ENCODE measurements around the gene EIF3I. TPM values are rescaled to one million over a fixed set of nuclear protein-coding genes. Genes with fewer than 3 reads are reported as not detected.

Gene EIF3I
- total and polyA plus RNA-seq, 10 of the 15 experiments (the other 5 are each of a cell fraction or from before 2014, with no cell fraction given) = 208 to 606 (median 352) TPM

DNA sequence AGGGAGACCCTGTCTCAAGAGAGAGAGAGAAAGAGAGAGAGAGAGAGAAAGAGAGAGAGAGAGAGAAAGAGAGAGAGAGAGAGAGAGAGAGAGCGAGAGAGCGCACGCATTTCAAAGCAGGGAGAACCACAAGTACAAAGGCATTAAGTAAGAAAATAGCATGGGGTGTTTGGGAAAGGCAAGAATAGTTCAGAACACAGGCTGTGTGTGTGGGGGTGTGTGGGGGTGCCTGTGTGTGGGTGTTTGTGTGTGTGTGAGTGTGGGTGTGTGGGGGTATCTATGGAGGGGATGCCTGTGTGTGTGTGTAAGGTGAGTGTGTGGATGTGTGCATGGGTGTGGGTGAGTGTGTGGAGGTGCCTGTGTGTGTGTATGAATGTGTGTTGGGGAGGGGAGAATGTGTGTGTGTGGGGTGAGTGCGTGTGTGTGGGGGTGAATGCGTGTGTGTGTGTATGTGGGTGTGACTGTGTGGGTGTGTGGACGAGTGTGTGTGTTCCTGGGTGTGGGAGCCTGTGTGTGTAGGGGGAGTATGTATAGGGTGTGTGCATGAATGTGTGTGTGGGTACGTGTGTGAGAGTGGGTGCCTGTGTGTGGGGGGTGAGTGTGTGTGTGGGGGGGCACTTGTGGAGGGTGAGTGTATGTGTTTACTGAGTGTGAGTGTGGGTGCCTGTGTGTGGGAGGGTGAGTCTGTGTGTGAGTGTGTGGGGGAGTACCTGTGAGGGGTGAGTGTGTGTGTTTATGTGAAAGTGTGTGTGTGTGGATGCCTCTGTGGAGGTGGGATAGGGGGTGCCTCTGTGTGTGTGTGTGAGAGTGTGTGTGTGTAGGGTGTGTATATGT lies 50.6 kb downstream of the EIF3I start (continued):
- 0 out of 3 replicates have a peak, but pooled peaks of 1 of the 2 experiments have one; percentile 7 for TF ChIP-seq EGR1 (IDR thresholded peaks at IDR 0.05; ENCODE audit: borderline replicate concordance in 1 of 2, low read depth in 2 of 2, low read length in 2 of 2)

DNA sequence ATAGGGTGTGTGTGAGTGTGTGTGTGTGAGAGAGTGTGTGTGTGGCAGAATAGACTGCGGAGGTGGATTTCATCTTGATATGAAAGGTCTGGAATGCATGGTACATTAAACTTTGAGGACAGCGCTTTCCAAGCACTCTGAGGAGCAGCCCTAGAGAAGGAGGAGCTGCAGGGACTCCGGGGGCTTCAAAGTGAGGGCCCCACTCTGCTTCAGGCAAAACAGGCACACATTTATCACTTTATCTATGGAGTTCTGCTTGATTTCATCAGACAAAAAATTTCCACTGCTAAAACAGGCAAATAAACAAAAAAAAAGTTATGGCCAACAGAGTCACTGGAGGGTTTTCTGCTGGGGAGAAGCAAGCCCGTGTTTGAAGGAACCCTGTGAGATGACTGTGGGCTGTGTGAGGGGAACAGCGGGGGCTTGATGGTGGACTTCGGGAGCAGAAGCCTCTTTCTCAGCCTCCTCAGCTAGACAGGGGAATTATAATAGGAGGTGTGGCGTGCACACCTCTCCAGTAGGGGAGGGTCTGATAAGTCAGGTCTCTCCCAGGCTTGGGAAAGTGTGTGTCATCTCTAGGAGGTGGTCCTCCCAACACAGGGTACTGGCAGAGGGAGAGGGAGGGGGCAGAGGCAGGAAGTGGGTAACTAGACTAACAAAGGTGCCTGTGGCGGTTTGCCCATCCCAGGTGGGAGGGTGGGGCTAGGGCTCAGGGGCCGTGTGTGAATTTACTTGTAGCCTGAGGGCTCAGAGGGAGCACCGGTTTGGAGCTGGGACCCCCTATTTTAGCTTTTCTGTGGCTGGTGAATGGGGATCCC lies 51.4 kb downstream of the EIF3I start:
- Histone ChIP-seq H3K4me1 (ENCODE audit: control insufficient read depth, insufficient read depth, low read length) (peaks cover 7% of the 10 kb centered on the region), H4K20me1 (ENCODE audit: control insufficient read depth, insufficient read depth) (no peaks in the 10 kb centered on the region), H3K9ac (ENCODE audit: control insufficient read depth, insufficient read depth, low read length) (no peak overlapping the region), H3K4me2 (ENCODE audit: control insufficient read depth, insufficient read depth) (no peak overlapping the region), H3K36me3 (ENCODE audit: control insufficient read depth in 2 of 2, insufficient read depth in 2 of 2, low read length in 1 of 2) (peaks cover 0 to 11% of the 10 kb centered on the region in 2 experiments; a peak in 2 of 4 replicates), H3K27ac (ENCODE audit: control insufficient read depth, insufficient read depth) (peak overlapping the region; percentile 31; the same call in 1 of the 2 replicates), H3K9me3 (replicated peaks; ENCODE audit: control insufficient read depth, insufficient read depth, low read length) (no peaks in the 10 kb centered on the region), H3K4me3 (no peak overlapping the region), H3K27me3 (replicated peaks in 1 of 2; ENCODE audit: control insufficient read depth in 2 of 2, insufficient read depth in 2 of 2, low read length in 1 of 2) (no peaks in the 10 kb centered on the region), H3K79me2 (ENCODE audit: control insufficient read depth, insufficient read depth, low read length) (no peaks in the 10 kb centered on the region; the same call in none of the 2 replicates), H2AFZ (ENCODE audit: control insufficient read depth, low read depth, low read length) (peak overlapping the region; percentile 1; the same call in 1 of the 2 replicates)
- BruUV-seq (replicated peaks) = no TSS peak
- CTCF ChIA-PET = no interaction called here
- POLR2A ChIA-PET = interaction anchor here (0.6 to 1.0 kb wide), 2 partner anchors 15 to 18 kb away, joined by 3 read pairs; no protein-coding TSS in a partner anchor
- DNase-seq (ENCODE audit: low read depth, low spot score) (no peak), FAIRE-seq (no peak), ATAC-seq (peak; percentile 68)
- RAD21 ChIA-PET (ENCODE audit: unreplicated experiment) = no interaction called here
- in situ Hi-C loops (cut with MboI) (no loop called here), intact Hi-C loops (cut with micrococcal nuclease; ENCODE audit: unreplicated experiment) (no loop called here)
- WGBS (ENCODE audit: insufficient coverage, insufficient replicate concordance, low lambda C conversion rate, missing lambda C conversion rate) = 16% methylated on average over 9 of the region's 10 CpGs
- SMC1A ChIA-PET (ENCODE audit: uncharacterized antibody, unreplicated experiment) = no interaction called here
- TF ChIP-seq SRF (IDR thresholded peaks at IDR 0.05; ENCODE audit: low read depth in 2 of 2, low read length in 2 of 2) (no peak), HDGF (IDR thresholded peaks at IDR 0.05) (no peak)

Data from GM12878 (cell line).